ENCODE measurements around the gene PPOX.

DNA sequence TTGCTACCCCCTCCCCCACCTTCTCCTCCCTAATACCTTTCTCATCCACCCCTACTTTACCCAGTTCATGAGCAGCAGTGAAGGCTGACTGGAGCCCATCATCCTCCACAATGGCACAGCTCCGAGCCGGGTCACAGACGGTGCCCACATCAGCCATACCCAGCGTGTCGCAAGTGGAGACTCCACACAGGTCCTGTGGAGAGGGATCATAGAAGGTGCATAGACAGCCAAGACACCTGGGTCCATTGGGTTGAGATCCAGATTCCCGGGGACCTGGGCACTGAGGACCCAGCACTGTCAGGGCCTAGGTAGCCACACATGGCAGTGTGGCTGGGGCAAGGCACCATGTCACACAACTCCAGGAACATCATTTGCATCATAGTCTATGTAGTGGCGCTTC lies 29.9 kb downstream of the PPOX start:
- TF ChIP-seq, protein P1, sequence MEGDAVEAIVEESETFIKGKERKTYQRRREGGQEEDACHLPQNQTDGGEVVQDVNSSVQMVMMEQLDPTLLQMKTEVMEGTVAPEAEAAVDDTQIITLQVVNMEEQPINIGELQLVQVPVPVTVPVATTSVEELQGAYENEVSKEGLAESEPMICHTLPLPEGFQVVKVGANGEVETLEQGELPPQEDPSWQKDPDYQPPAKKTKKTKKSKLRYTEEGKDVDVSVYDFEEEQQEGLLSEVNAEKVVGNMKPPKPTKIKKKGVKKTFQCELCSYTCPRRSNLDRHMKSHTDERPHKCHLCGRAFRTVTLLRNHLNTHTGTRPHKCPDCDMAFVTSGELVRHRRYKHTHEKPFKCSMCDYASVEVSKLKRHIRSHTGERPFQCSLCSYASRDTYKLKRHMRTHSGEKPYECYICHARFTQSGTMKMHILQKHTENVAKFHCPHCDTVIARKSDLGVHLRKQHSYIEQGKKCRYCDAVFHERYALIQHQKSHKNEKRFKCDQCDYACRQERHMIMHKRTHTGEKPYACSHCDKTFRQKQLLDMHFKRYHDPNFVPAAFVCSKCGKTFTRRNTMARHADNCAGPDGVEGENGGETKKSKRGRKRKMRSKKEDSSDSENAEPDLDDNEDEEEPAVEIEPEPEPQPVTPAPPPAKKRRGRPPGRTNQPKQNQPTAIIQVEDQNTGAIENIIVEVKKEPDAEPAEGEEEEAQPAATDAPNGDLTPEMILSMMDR (conservative IDR thresholded peaks at IDR 0.05 in 1 of 2, IDR thresholded peaks at IDR 0.05 in 1 of 2; ENCODE audit: extremely low read depth in 1 of 2, insufficient read depth in 1 of 2, low read depth in 1 of 2, low read length in 2 of 2) = no peak
- TF ChIP-seq EZH2 (IDR thresholded peaks at IDR 0.05; ENCODE audit: borderline replicate concordance, low read length) = no peak

Data from mammary epithelial cell (primary cell).